Transverse colon (tissue), 4 donors: ENCODE data around the gene ADCY1. TPM values are rescaled to one million over a fixed set of nuclear protein-coding genes. Genes with fewer than 3 reads are reported as not detected.
A peak's percentile ranks its signal among the peaks of the same experiment; 100 is the strongest.

Experiments used
- DNase-seq: peaks from one replicate; pipeline ENCODE4 v3.0.0-alpha.2; 2019
- H3K27ac ChIP-seq, 4 donors: fragments of 200-600 bp; sonication (generic); 2 replicates each; pipeline ENCODE4 v1.5.1; 2016 to 2018; ENCODE audit warnings: inconsistent platforms in 4 of 4
- H3K27me3 ChIP-seq: fragments of 200-600 bp; sonication (generic); 2 replicates; pipeline ENCODE4 v1.5.1; 2017; ENCODE audit warnings: inconsistent platforms
- H3K36me3 ChIP-seq, 4 donors: fragments of 200-600 bp; sonication (generic); 2 replicates each; pipeline ENCODE4 v1.5.1; 2017 to 2019; ENCODE audit warnings: inconsistent platforms in 4 of 4
- H3K4me1 ChIP-seq, 4 donors: fragments of 200-600 bp; sonication (generic); 2 replicates each; pipeline ENCODE4 v1.5.1; 2017 to 2020; ENCODE audit warnings: inconsistent platforms in 4 of 4
- H3K4me3 ChIP-seq, 4 donors: fragments of 200-600 bp; sonication (generic); 1 replicate in 1 of 4; 2 replicates in 3 of 4; pipeline versions ENCODE4 v1.5.1 to v1.6.1; 2017 to 2019; ENCODE audit warnings: inconsistent platforms in 4 of 4
- H3K9me3 ChIP-seq, 2 donors: fragments of 200-600 bp; sonication (generic); 2 replicates each; pipeline ENCODE4 v1.5.1; 2017 to 2019; ENCODE audit warnings: inconsistent platforms in 2 of 2
- CTCF ChIP-seq, 5 experiments: fragments of 200-600 bp in 3 of 5; fragments of 450-650 bp in 2 of 5; sonication (generic) in 3 of 5; IDR thresholded peaks; 1 replicate in 2 of 5; 2 replicates in 3 of 5; pipeline ENCODE4 v1.5.1; 2016 to 2017; ENCODE audit warnings: antibody characterized with exemption in 5 of 5, inconsistent platforms in 3 of 5, mild to moderate bottlenecking in 2 of 5, moderate library complexity in 1 of 5
- EP300 ChIP-seq: sonication (generic); formaldehyde crosslinking; IDR thresholded peaks from one replicate; pipeline ENCODE4 v1.6.1; 2017; ENCODE audit warnings: antibody characterized with exemption, low read depth
- POLR2A ChIP-seq: fragments of 450-650 bp; IDR thresholded peaks from one replicate; pipeline ENCODE4 v1.6.1; 2016; ENCODE audit warnings: antibody characterized with exemption, mild to moderate bottlenecking, moderate library complexity
- POLR2AphosphoS5 ChIP-seq, 3 donors: sonication (generic); formaldehyde crosslinking; IDR thresholded peaks; one replicate each; pipeline ENCODE4 v1.6.1; 2016; ENCODE audit warnings: antibody characterized with exemption in 3 of 3
- WGBS, 2 donors: methylation state at CpG; one replicate each; pipeline ENCODE4 v1.1.5; 2018; ENCODE audit warnings: low coverage in 1 of 2; 5-methylcytosine and 5-hydroxymethylcytosine counted together
- in situ Hi-C, 4 donors: fragments of 200-750 bp; cut with MboI; loops; one replicate each; pipeline versions ENCODE4 v1.15.0 to v1.15.1; 2017; ENCODE audit warnings: low sequenced_read_pairs in 3 of 4, low pct_ligation_motif_present in 1 of 4, low pct_unique_long_range_greater_than_20kb in 1 of 4
- intact Hi-C: fragments of 100-400 bp; cut with DNase I; formaldehyde crosslinking; loops from one replicate; pipeline ENCODE4 v1.15.1; 2023; ENCODE audit warnings: low total_unique reads
- total RNA-seq, 4 donors: library from RNA; depleted of rRNA; stranded (reverse); fragments of >200 nt; gene quantifications; one replicate each; pipeline ENCODE4 v1.1.0, GENCODE V29; 2016

Gene ADCY1
- total RNA-seq, 4 donors from 2014 or later: 0.16 to 0.41 TPM; not detected in 2

- no peak for TF ChIP-seq POLR2A
- no peak for TF ChIP-seq EP300
- no peak for TF ChIP-seq CTCF (IDR thresholded peaks at IDR 0.05)
- no peak for TF ChIP-seq POLR2AphosphoS5 (IDR thresholded peaks at IDR 0.05)
- DNase-seq: no peak
- no peaks in the 10 kb centered on the region for H3K9me3 ChIP-seq
- H3K4me3 ChIP-seq: no peak overlapping the region
- in situ Hi-C loops (no loop called here), intact Hi-C loops (no loop called here)
- no peaks in the 10 kb centered on the region for H3K4me1 ChIP-seq
- H3K27ac ChIP-seq: no peak overlapping the region
- WGBS, 2 donors: 29 to 75% methylated on average over 1 to 3 of the region's 3 CpGs
- no peaks in the 10 kb centered on the region for H3K27me3 ChIP-seq
- no peaks in the 10 kb centered on the region for H3K36me3 ChIP-seq
Measured at GRCh38 chr7:45704683-45705016, 130.5 kb downstream of the ADCY1 start.

- H3K4me3 ChIP-seq: no peak overlapping the region
- WGBS, 2 donors: 90 to 93% methylated on average over 10 to 14 of the region's 14 CpGs
- in situ Hi-C loops: no loop called here
- no peaks in the 10 kb centered on the region for H3K36me3 ChIP-seq
- DNase-seq: no peak
- intact Hi-C loops: no loop called here
- H3K9me3 ChIP-seq: no peaks in the 10 kb centered on the region
- H3K27me3 ChIP-seq: no peaks in the 10 kb centered on the region
- no peak overlapping the region for H3K27ac ChIP-seq
- TF ChIP-seq CTCF (IDR thresholded peaks at IDR 0.05) (no peak), POLR2A (no peak), EP300 (no peak), POLR2AphosphoS5 (IDR thresholded peaks at IDR 0.05) (no peak)
- no peaks in the 10 kb centered on the region for H3K4me1 ChIP-seq
Measured at GRCh38 chr7:45708046-45708950, 134.1 kb downstream of the ADCY1 start.

- Histone ChIP-seq H3K9me3 (no peaks in the 10 kb centered on the region), H3K4me1 (no peaks in the 10 kb centered on the region), H3K4me3 (no peak overlapping the region), H3K27ac (no peak overlapping the region), H3K36me3 (no peaks in the 10 kb centered on the region), H3K27me3 (no peaks in the 10 kb centered on the region)
- peak in 1 of 3 donors; percentile 40 for TF ChIP-seq POLR2AphosphoS5 (IDR thresholded peaks at IDR 0.05)
- TF ChIP-seq EP300: no peak
- in situ Hi-C loops: no loop called here
- DNase-seq: peak; percentile 31
- 78% methylated on average over 14 of the region's 14 CpGs; no CpG with 5 or more reads in 1 of the 2 donors for WGBS, 2 donors
- intact Hi-C loops: no loop called here
Measured at GRCh38 chr7:45709168-45710042, 135.2 kb downstream of the ADCY1 start.

GRCh38 chr7:45710271-45711160 lies 136.3 kb downstream of the ADCY1 start:
- Histone ChIP-seq H3K4me1 (no peaks in the 10 kb centered on the region), H3K36me3 (no peaks in the 10 kb centered on the region), H3K27me3 (no peaks in the 10 kb centered on the region), H3K27ac (no peak overlapping the region), H3K4me3 (no peak overlapping the region), H3K9me3 (no peaks in the 10 kb centered on the region)
- TF ChIP-seq POLR2AphosphoS5 (IDR thresholded peaks at IDR 0.05): no peak
- no peak for TF ChIP-seq EP300
- no peak for TF ChIP-seq POLR2A
- no peak for DNase-seq
- in situ Hi-C loops (no loop called here), intact Hi-C loops (no loop called here)
- 83 to 94% methylated on average over 1 to 13 of the region's 13 CpGs for WGBS, 2 donors
